MM.1S (cell line): ENCODE results near the gene NUMA1.

Experiments used
- DNase-seq: peaks from one replicate; pipeline ENCODE4 v3.0.0-alpha.2; 2015
- H2AFZ ChIP-seq: fragments of 300-600 bp; sonication (generic); 2 replicates; pipeline ENCODE4 v1.6.0; 2016; ENCODE audit warnings: antibody characterized with exemption, low read length
- H3F3A ChIP-seq: fragments of 300-600 bp; sonication (generic); 2 replicates; pipeline ENCODE4 v1.6.1; 2016; ENCODE audit warnings: mild to moderate bottlenecking, antibody characterized with exemption, low read length, moderate library complexity, mixed read lengths; ENCODE audit not compliant: insufficient read depth
- H3K27ac ChIP-seq: fragments of 300-600 bp; sonication (generic); 2 replicates; pipeline ENCODE4 v1.5.1; 2016; ENCODE audit warnings: mild to moderate bottlenecking, low read length
- H3K27me3 ChIP-seq: fragments of 300-600 bp; sonication (generic); replicated peaks from 2 replicates; pipeline ENCODE4 v1.6.0; 2016; ENCODE audit warnings: low read length; ENCODE audit not compliant: insufficient read depth
- H3K36me3 ChIP-seq: fragments of 300-600 bp; sonication (generic); replicated peaks from 2 replicates; pipeline ENCODE4 v1.6.1; 2016; ENCODE audit warnings: mild to moderate bottlenecking, low read length, mixed read lengths; ENCODE audit not compliant: insufficient read depth
- H3K4me1 ChIP-seq: fragments of 300-600 bp; sonication (generic); 2 replicates; pipeline ENCODE4 v1.6.1; 2016; ENCODE audit warnings: low read length, mixed read lengths
- H3K4me2 ChIP-seq: fragments of 300-600 bp; sonication (generic); 2 replicates; pipeline ENCODE4 v1.6.0; 2016; ENCODE audit warnings: low read depth, low read length
- H3K4me3 ChIP-seq: fragments of 300-600 bp; sonication (generic); 2 replicates; pipeline ENCODE4 v1.5.1; 2016; ENCODE audit warnings: low read length, mixed read lengths
- H3K79me2 ChIP-seq: fragments of 300-600 bp; sonication (generic); 2 replicates; pipeline ENCODE4 v1.6.1; 2016; ENCODE audit warnings: mixed run types, low read length, mixed read lengths
- H3K9ac ChIP-seq: fragments of 300-600 bp; sonication (generic); 2 replicates; pipeline ENCODE4 v1.6.1; 2016; ENCODE audit warnings: low read length, mixed read lengths
- H3K9me2 ChIP-seq: fragments of 300-600 bp; sonication (generic); replicated peaks from 2 replicates; pipeline ENCODE4 v1.6.1; 2016; ENCODE audit warnings: mild to moderate bottlenecking, low read length, mixed read lengths; ENCODE audit not compliant: insufficient read depth
- H3K9me3 ChIP-seq: fragments of 300-600 bp; sonication (generic); replicated peaks from 2 replicates; pipeline ENCODE4 v1.6.1; 2016; ENCODE audit warnings: mild to moderate bottlenecking, low read length, mixed read lengths; ENCODE audit not compliant: insufficient read depth
- H4K20me1 ChIP-seq: fragments of 300-600 bp; sonication (generic); 2 replicates; pipeline ENCODE4 v1.6.1; 2016; ENCODE audit warnings: mild to moderate bottlenecking, low read length, moderate library complexity, mixed read lengths; ENCODE audit not compliant: insufficient read depth
- EZH2 ChIP-seq: fragments of 300-600 bp; sonication (generic); optimal IDR thresholded peaks from 2 replicates; pipeline ENCODE3; 2017; ENCODE audit warnings: low read depth, mild to moderate bottlenecking, antibody characterized with exemption, low read length, mixed read lengths
- EZH2phosphoT487 ChIP-seq: fragments of 300-600 bp; sonication (generic); IDR thresholded peaks from 2 replicates; pipeline ENCODE4 v1.6.1; 2018; ENCODE audit warnings: antibody characterized with exemption, low read length
- TF ChIP-seq, protein P1 (sequence below): fragments of 300-600 bp; sonication (generic); IDR thresholded peaks from 2 replicates; pipeline ENCODE4 v1.5.1; 2016; ENCODE audit warnings: antibody characterized with exemption, low read length, mixed read lengths

Gene NUMA1

DNA sequence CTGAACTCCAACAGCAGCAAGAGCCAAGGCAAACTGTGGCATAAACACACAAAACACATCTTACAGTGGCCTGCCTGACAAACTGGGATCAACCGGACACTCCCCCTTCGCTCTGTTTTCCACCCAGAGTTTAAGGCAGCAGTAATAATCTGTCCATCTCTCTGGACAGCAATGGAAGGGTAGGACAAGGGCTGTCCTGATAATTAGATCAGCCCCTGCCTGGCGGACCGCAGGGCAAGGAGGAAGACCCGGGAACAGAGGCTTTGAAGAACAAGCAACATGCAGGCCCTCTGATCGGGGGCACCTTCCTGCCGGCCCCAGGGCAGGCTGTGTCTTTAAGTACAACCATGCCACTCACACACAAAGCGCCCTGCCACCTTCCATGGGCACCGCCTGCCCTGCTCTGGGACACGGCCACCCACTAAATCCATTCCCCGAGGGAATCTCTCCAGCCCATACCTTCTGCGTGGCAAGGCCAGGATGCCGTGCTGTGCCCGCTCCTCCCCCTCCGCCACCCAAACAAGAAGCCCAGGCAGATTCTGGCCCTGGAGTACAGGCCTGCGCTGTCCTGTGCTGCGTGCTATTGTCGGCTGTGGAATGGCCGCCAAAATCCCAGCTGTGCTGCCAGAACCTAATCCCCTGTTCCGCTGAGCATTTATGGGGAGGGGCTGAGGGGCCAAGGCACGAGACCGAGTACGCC lies 38.8 kb downstream of the NUMA1 start:
- peaks cover 26% of the 10 kb centered on the region for H3K4me1 ChIP-seq
- H3K4me3 ChIP-seq: peak overlapping the region; percentile 69
- TF ChIP-seq EZH2phosphoT487: no peak
- TF ChIP-seq, protein P1, sequence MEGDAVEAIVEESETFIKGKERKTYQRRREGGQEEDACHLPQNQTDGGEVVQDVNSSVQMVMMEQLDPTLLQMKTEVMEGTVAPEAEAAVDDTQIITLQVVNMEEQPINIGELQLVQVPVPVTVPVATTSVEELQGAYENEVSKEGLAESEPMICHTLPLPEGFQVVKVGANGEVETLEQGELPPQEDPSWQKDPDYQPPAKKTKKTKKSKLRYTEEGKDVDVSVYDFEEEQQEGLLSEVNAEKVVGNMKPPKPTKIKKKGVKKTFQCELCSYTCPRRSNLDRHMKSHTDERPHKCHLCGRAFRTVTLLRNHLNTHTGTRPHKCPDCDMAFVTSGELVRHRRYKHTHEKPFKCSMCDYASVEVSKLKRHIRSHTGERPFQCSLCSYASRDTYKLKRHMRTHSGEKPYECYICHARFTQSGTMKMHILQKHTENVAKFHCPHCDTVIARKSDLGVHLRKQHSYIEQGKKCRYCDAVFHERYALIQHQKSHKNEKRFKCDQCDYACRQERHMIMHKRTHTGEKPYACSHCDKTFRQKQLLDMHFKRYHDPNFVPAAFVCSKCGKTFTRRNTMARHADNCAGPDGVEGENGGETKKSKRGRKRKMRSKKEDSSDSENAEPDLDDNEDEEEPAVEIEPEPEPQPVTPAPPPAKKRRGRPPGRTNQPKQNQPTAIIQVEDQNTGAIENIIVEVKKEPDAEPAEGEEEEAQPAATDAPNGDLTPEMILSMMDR: no peak
- H3K9me2 ChIP-seq: no peaks in the 10 kb centered on the region
- H4K20me1 ChIP-seq: 0 out of 2 replicates have a peak, but pooled peaks cover 3% of the 10 kb centered on the region
- DNase-seq: peak; percentile 33
- H3K9me3 ChIP-seq: no peaks in the 10 kb centered on the region
- H3K36me3 ChIP-seq: no peaks in the 10 kb centered on the region
- H3K27me3 ChIP-seq: no peaks in the 10 kb centered on the region
- H3K4me2 ChIP-seq: peak overlapping the region; percentile 74
- peaks cover 13% of the 10 kb centered on the region for H3F3A ChIP-seq
- peak overlapping the region; percentile 67 for H3K9ac ChIP-seq
- peak overlapping the region; percentile 21 for H2AFZ ChIP-seq
- H3K27ac ChIP-seq: peak overlapping the region; percentile 74
- peaks cover 100% of the 10 kb centered on the region for H3K79me2 ChIP-seq

DNA sequence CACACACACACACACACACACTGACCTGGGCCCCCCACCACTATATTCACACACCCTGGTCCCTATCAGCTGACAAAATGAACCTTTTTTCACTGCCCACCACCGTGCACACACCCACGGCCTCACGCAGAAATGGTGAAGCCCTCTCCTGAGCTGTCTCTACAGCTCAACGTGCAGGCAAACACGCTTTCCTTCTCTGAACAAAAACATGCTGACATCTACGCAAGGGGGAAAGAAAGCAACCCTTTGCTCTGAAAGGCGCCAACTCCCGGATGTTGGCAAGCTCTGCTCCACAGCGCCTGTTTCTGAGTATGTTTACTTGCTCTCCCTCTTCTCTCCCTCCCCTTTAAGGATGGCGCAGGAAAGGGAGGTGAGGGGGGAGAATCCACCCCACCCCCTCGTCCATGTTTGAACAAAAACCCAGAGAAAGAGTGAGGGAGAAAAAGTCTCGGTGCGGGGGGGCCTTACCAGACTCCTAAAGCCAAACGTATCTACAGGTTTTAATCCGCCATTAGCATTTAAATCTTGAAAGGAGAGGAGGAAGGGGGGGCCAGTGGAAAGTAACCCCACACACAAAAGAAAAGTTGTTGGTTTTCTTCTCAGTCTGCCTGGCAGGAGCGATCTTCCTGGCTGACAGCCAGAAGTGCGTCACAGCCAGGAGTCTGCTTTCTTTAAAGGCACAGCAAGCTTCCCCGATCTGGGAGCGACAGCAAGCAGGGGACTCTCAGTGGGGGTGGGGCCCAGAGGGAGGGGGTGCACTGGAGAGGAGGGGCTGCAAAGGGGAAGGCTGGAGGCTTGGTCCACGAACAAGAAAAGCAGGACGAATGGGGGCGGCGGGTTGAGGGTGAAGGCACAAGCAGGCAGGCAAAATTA lies 39.6 kb downstream of the NUMA1 start:
- Histone ChIP-seq H3K79me2 (peaks cover 100% of the 10 kb centered on the region), H4K20me1 (0 out of 2 replicates have a peak, but pooled peaks cover 3% of the 10 kb centered on the region), H3K4me3 (peak overlapping the region; percentile 69), H3K27me3 (no peaks in the 10 kb centered on the region), H3F3A (peaks cover 13% of the 10 kb centered on the region), H3K9me2 (no peaks in the 10 kb centered on the region), H3K27ac (peak overlapping the region; percentile 74), H3K4me1 (peaks cover 26% of the 10 kb centered on the region), H3K9ac (peak overlapping the region; percentile 67), H2AFZ (0 out of 2 replicates have a peak overlapping the region, but pooled peaks have one; percentile 30), H3K4me2 (peak overlapping the region; percentile 74), H3K36me3 (no peaks in the 10 kb centered on the region), H3K9me3 (no peaks in the 10 kb centered on the region)
- no peak for TF ChIP-seq EZH2
- TF ChIP-seq, protein P1: no peak
- TF ChIP-seq EZH2phosphoT487: no peak
- peak; percentile 74 for DNase-seq

DNA sequence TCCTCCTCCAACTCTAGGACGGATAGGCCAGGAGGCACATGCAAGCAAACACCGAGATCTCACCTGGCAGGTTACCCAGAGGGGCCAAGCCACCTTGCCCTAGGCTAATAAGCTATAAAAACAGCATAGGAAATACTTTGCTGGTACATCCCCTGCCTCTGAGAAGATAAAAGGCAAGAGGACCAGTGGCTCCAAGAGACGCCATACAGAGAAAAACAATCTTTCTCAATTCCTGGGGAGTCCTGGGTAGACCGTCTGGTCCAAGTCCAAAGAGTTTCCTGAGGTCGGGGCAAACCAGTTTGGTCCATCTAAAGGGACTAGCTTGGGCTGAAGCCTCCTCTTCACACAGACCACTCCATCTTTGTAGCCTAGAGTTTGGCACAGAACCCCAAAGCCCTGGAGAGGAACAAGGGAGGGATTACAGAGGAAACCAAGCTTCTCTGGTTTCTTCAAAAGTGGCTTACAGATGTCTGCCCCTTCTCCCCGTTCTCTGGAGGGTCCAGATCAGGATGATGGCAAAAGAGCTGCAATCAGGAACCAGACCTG lies 40.4 kb downstream of the NUMA1 start:
- Histone ChIP-seq H3K9ac (peak overlapping the region; percentile 67; the same call in 1 of the 2 replicates), H3K4me3 (peak overlapping the region; percentile 69), H3K4me2 (peak overlapping the region; percentile 74), H2AFZ (no peak overlapping the region), H3K79me2 (peaks cover 99% of the 10 kb centered on the region), H3K9me3 (no peaks in the 10 kb centered on the region), H3F3A (peaks cover 13% of the 10 kb centered on the region), H3K27ac (no peak overlapping the region), H3K27me3 (no peaks in the 10 kb centered on the region), H3K36me3 (no peaks in the 10 kb centered on the region), H3K9me2 (no peaks in the 10 kb centered on the region), H4K20me1 (0 out of 2 replicates have a peak, but pooled peaks cover 3% of the 10 kb centered on the region), H3K4me1 (peaks cover 26% of the 10 kb centered on the region)
- TF ChIP-seq, protein P1: no peak
- TF ChIP-seq EZH2: no peak
- no peak for TF ChIP-seq EZH2phosphoT487
- no peak for DNase-seq
